Peyer's patch (tissue), 4 donors: Measurements from ENCODE around the gene TRIM9.

Experiments
- POLR2A ChIP-seq, 2 donors: fragments of 450-650 bp; IDR thresholded peaks; one replicate each; pipeline ENCODE4 v1.5.1; 2017; ENCODE audit warnings: antibody characterized with exemption in 2 of 2, mild to moderate bottlenecking in 2 of 2, moderate library complexity in 2 of 2
- TF ChIP-seq, protein P1 (sequence below), 6 experiments: fragments of 450-650 bp in 4 of 6; fragments of 200-600 bp in 2 of 6; sonication (generic) in 1 of 6; IDR thresholded peaks; one replicate each; pipeline ENCODE4 v1.5.1; 2017 to 2019; ENCODE audit warnings: antibody characterized with exemption in 6 of 6, mild to moderate bottlenecking in 3 of 6, moderate library complexity in 1 of 6

DNA sequence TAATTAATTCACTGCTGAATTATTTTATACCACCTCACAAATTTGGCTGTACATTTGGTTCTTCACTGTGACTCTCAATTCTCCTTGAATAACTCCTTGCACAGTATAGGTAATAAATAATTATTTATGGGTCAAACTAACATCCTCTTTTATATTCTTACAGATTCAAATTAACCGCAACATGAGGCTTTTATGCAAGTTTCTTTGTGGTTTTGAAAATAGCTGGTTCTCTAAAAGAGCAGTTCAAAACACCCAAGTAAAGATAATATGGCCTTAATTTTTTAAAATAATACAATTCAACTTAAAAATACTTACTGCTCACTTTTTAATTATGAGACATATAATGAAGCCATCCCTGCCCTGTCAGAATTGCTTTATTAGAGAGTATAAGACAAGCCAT is 12.9 kb upstream of the TRIM9 start:
- TF ChIP-seq, protein P1, sequence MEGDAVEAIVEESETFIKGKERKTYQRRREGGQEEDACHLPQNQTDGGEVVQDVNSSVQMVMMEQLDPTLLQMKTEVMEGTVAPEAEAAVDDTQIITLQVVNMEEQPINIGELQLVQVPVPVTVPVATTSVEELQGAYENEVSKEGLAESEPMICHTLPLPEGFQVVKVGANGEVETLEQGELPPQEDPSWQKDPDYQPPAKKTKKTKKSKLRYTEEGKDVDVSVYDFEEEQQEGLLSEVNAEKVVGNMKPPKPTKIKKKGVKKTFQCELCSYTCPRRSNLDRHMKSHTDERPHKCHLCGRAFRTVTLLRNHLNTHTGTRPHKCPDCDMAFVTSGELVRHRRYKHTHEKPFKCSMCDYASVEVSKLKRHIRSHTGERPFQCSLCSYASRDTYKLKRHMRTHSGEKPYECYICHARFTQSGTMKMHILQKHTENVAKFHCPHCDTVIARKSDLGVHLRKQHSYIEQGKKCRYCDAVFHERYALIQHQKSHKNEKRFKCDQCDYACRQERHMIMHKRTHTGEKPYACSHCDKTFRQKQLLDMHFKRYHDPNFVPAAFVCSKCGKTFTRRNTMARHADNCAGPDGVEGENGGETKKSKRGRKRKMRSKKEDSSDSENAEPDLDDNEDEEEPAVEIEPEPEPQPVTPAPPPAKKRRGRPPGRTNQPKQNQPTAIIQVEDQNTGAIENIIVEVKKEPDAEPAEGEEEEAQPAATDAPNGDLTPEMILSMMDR (IDR thresholded peaks at IDR 0.05), result no peak
- no peak for TF ChIP-seq POLR2A (IDR thresholded peaks at IDR 0.05)
